Measurements from ENCODE around the gene ALKBH5.

- TF ChIP-seq CTCF (tag by site-specific recombination; IDR thresholded peaks at IDR 0.05) (no peak), ZNF423 (tag by site-specific recombination; IDR thresholded peaks at IDR 0.05) (no peak)
- TF ChIP-seq, protein P1, sequence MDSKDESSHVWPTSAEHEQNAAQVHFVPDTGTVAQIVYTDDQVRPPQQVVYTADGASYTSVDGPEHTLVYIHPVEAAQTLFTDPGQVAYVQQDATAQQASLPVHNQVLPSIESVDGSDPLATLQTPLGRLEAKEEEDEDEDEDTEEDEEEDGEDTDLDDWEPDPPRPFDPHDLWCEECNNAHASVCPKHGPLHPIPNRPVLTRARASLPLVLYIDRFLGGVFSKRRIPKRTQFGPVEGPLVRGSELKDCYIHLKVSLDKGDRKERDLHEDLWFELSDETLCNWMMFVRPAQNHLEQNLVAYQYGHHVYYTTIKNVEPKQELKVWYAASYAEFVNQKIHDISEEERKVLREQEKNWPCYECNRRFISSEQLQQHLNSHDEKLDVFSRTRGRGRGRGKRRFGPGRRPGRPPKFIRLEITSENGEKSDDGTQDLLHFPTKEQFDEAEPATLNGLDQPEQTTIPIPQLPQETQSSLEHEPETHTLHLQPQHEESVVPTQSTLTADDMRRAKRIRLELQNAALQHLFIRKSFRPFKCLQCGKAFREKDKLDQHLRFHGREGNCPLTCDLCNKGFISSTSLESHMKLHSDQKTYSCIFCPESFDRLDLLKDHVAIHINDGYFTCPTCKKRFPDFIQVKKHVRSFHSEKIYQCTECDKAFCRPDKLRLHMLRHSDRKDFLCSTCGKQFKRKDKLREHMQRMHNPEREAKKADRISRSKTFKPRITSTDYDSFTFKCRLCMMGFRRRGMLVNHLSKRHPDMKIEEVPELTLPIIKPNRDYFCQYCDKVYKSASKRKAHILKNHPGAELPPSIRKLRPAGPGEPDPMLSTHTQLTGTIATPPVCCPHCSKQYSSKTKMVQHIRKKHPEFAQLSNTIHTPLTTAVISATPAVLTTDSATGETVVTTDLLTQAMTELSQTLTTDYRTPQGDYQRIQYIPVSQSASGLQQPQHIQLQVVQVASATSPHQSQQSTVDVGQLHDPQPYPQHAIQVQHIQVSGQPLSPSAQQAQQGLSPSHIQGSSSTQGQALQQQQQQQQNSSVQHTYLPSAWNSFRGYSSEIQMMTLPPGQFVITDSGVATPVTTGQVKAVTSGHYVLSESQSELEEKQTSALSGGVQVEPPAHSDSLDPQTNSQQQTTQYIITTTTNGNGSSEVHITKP (tag by site-specific recombination; IDR thresholded peaks at IDR 0.05) = no peak
- TF ChIP-seq, protein P2, sequence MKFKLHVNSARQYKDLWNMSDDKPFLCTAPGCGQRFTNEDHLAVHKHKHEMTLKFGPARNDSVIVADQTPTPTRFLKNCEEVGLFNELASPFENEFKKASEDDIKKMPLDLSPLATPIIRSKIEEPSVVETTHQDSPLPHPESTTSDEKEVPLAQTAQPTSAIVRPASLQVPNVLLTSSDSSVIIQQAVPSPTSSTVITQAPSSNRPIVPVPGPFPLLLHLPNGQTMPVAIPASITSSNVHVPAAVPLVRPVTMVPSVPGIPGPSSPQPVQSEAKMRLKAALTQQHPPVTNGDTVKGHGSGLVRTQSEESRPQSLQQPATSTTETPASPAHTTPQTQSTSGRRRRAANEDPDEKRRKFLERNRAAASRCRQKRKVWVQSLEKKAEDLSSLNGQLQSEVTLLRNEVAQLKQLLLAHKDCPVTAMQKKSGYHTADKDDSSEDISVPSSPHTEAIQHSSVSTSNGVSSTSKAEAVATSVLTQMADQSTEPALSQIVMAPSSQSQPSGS (tag by site-specific recombination; IDR thresholded peaks at IDR 0.05; ENCODE audit: low read depth) = no peak
- TF ChIP-seq, protein P3, sequence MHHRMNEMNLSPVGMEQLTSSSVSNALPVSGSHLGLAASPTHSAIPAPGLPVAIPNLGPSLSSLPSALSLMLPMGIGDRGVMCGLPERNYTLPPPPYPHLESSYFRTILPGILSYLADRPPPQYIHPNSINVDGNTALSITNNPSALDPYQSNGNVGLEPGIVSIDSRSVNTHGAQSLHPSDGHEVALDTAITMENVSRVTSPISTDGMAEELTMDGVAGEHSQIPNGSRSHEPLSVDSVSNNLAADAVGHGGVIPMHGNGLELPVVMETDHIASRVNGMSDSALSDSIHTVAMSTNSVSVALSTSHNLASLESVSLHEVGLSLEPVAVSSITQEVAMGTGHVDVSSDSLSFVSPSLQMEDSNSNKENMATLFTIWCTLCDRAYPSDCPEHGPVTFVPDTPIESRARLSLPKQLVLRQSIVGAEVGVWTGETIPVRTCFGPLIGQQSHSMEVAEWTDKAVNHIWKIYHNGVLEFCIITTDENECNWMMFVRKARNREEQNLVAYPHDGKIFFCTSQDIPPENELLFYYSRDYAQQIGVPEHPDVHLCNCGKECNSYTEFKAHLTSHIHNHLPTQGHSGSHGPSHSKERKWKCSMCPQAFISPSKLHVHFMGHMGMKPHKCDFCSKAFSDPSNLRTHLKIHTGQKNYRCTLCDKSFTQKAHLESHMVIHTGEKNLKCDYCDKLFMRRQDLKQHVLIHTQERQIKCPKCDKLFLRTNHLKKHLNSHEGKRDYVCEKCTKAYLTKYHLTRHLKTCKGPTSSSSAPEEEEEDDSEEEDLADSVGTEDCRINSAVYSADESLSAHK (tag by site-specific recombination; IDR thresholded peaks at IDR 0.05) = no peak
These were observed 37.4 kb upstream of the ALKBH5 start for GRCh38 chr17:18146259-18146658.

Measured in HEK293 (cell line).